CD4-positive, alpha-beta T cell treated with Interferon alpha-2 for 1 hour (primary cell): ENCODE data around the gene CAMK2A.

Source experiments
- DNase-seq, 2 donors: peaks; one replicate each; pipeline ENCODE4 v3.0.0-alpha.2; 2020 to 2022

CAMK2A gene

GRCh38 chr5:150278046-150278730 is 11.4 kb downstream of the CAMK2A start:
- DNase-seq: no peak

- DNase-seq: no peak
Measured at GRCh38 chr5:150277043-150277442, 12.5 kb downstream of the CAMK2A start.

GRCh38 chr5:150274811-150275210 is 14.8 kb downstream of the CAMK2A start:
- DNase-seq: no peak

- DNase-seq: peak in 1 of 2 donors; percentile 8
Measured at GRCh38 chr5:150272531-150272930, 17.0 kb downstream of the CAMK2A start.

GRCh38 chr5:150271923-150272322 is 17.6 kb downstream of the CAMK2A start:
- no peak for DNase-seq

GRCh38 chr5:150271296-150271692 is 18.3 kb downstream of the CAMK2A start:
- DNase-seq: no peak

- DNase-seq: no peak
Measured at GRCh38 chr5:150270541-150271295, 18.9 kb downstream of the CAMK2A start.

- no peak for DNase-seq
Measured at GRCh38 chr5:150266871-150267291, 22.7 kb downstream of the CAMK2A start.

GRCh38 chr5:150265870-150266383 is 23.6 kb downstream of the CAMK2A start:
- no peak for DNase-seq

GRCh38 chr5:150264667-150265603 is 24.6 kb downstream of the CAMK2A start:
- no peak for DNase-seq

- DNase-seq: no peak
Measured at GRCh38 chr5:150263801-150264621, 25.6 kb downstream of the CAMK2A start.

- DNase-seq: no peak
Measured at GRCh38 chr5:150263375-150263775, 26.2 kb downstream of the CAMK2A start.

- DNase-seq: no peak
Measured at GRCh38 chr5:150262502-150262901, 27.1 kb downstream of the CAMK2A start.

- no peak for DNase-seq
Measured at GRCh38 chr5:150261231-150261630, 28.3 kb downstream of the CAMK2A start.

GRCh38 chr5:150258130-150258529 is 31.4 kb downstream of the CAMK2A start:
- DNase-seq: no peak

- DNase-seq: no peak
Measured at GRCh38 chr5:150257424-150257823, 32.1 kb downstream of the CAMK2A start.

GRCh38 chr5:150256410-150257064 is 33.0 kb downstream of the CAMK2A start:
- DNase-seq: no peak

GRCh38 chr5:150255659-150256409 is 33.7 kb downstream of the CAMK2A start:
- DNase-seq: no peak

GRCh38 chr5:150254774-150255173 is 34.8 kb downstream of the CAMK2A start:
- no peak for DNase-seq

- DNase-seq: no peak
Measured at GRCh38 chr5:150254363-150254762, 35.2 kb downstream of the CAMK2A start.
